Measurements from ENCODE around the gene SLC25A6.
A peak's percentile ranks its signal among the peaks of the same experiment; 100 is the strongest.
"Not testable (repeated sequence)": the region's sequence is repeated elsewhere in the genome, so short reads cannot be mapped to it uniquely, and the experiment has no call there.

Gene SLC25A6

DNA sequence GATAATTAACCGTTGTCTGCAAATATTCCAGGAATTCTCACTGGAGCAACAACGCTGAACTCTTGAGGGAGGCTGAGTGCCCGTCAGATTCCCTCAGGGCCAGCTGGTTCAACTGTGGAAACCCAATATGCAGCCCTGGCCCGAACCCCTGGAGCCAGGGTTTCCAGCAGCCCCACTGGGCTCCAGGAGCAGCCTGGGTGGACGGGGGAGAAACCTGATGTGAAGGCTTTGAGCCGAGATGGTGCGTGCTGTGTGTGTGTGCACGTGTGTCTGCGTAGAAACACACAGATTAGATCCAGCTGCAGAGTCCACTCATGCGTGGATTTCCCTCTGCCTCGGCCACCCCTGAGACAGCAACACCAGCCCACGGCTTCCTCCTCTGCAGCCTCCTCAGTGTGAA is 19.4 kb upstream of the SLC25A6 start:
- Histone ChIP-seq H3K4me1 (ENCODE audit: control insufficient read depth, insufficient read depth, low read depth, low read length) (peaks cover 9% of the 10 kb centered on the region), H3K4me2 (ENCODE audit: low read length, poor library complexity, severe bottlenecking) (peak overlapping the region; percentile 38), H2BK5ac (ENCODE audit: low read depth, low read length, poor library complexity, severe bottlenecking) (no peak overlapping the region), H2AFZ (ENCODE audit: low read depth, low read length) (no peak overlapping the region), H3K14ac (ENCODE audit: low read length in 2 of 2) (no peak overlapping the region), H2AK5ac (ENCODE audit: low read length, severe bottlenecking) (no peak overlapping the region), H4K91ac (ENCODE audit: low read length) (no peak overlapping the region), H4K8ac (ENCODE audit: low read length) (no peak overlapping the region), H3K23ac (ENCODE audit: low read length in 2 of 2) (no peak overlapping the region), H3K27ac (ENCODE audit: low read length, poor library complexity, severe bottlenecking) (peak overlapping the region; percentile 66), H3K79me1 (replicated peaks; ENCODE audit: low read length, poor library complexity, severe bottlenecking) (peaks cover 8% of the 10 kb centered on the region), H3K18ac (ENCODE audit: low read depth in 1 of 2, low read length in 2 of 2) (no peak overlapping the region), H3K27me3 (ENCODE audit: control insufficient read depth in 1 of 2, insufficient read depth in 1 of 2, low read length in 2 of 2) (no peaks in the 10 kb centered on the region), H2BK12ac (ENCODE audit: low read length in 2 of 2) (no peak overlapping the region), H2BK120ac (ENCODE audit: low read depth, low read length) (no peak overlapping the region), H3K4ac (ENCODE audit: low read depth in 1 of 2, low read length in 2 of 2) (no peak overlapping the region), H2BK15ac (ENCODE audit: low read depth, poor library complexity, severe bottlenecking) (no peak overlapping the region), H3K9ac (ENCODE audit: low read length) (no peak overlapping the region), H3K4me3 (ENCODE audit: insufficient read depth in 1 of 2, low read depth in 1 of 2, low read length in 2 of 2) (no peak overlapping the region), H3K36me3 (ENCODE audit: control insufficient read depth in 1 of 2, insufficient read depth in 2 of 2, low read depth in 1 of 2, low read length in 2 of 2) (peaks cover 53 to 54% of the 10 kb centered on the region in 2 experiments), H3K9me3 (ENCODE audit: control insufficient read depth, low read length) (no peaks in the 10 kb centered on the region)
- no peak for DNase-seq
- WGBS, result 94% methylated on average over 12 of the region's 12 CpGs

DNA sequence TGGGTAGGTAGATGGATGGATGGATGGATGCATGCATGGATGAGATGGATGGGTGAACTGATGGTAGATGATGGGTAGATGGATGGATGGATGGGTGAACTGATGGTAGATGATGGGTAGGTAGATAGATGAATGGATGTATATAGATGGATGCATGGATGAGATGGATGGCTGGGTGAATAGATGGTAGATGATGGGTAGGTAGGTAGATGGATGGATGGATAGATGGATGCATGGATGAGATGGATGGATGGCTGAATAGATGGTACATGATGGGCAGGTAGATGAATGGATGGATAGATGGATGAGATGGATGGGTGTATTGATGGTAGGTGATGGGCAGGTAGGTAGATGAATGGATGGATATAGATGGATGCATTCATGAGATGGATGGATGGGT is 15.1 kb upstream of the SLC25A6 start:
- H4K91ac ChIP-seq (ENCODE audit: low read length), result no peak overlapping the region
- no peak overlapping the region for H4K8ac ChIP-seq (ENCODE audit: low read length)
- H2BK15ac ChIP-seq (ENCODE audit: low read depth, poor library complexity, severe bottlenecking), result no peak overlapping the region
- no peak overlapping the region for H2BK120ac ChIP-seq (ENCODE audit: low read depth, low read length)
- H3K4me2 ChIP-seq (ENCODE audit: low read length, poor library complexity, severe bottlenecking), result no peak overlapping the region
- H2BK12ac ChIP-seq (ENCODE audit: low read length in 2 of 2), result no peak overlapping the region
- no peak overlapping the region for H2BK5ac ChIP-seq (ENCODE audit: low read depth, low read length, poor library complexity, severe bottlenecking)
- H3K4me1 ChIP-seq (ENCODE audit: control insufficient read depth, insufficient read depth, low read depth, low read length), result peaks cover 6% of the 10 kb centered on the region
- H3K18ac ChIP-seq (ENCODE audit: low read depth in 1 of 2, low read length in 2 of 2), result no peak overlapping the region
- H3K27me3 ChIP-seq (ENCODE audit: control insufficient read depth in 1 of 2, insufficient read depth in 1 of 2, low read length in 2 of 2), result no peaks in the 10 kb centered on the region
- no peak overlapping the region for H3K9ac ChIP-seq (ENCODE audit: low read length)
- no peak overlapping the region for H2AK5ac ChIP-seq (ENCODE audit: low read length, severe bottlenecking)
- peaks cover 39 to 61% of the 10 kb centered on the region in 2 experiments for H3K36me3 ChIP-seq (ENCODE audit: control insufficient read depth in 1 of 2, insufficient read depth in 2 of 2, low read depth in 1 of 2, low read length in 2 of 2)
- no peak overlapping the region for H2AFZ ChIP-seq (ENCODE audit: low read depth, low read length)
- H3K4me3 ChIP-seq (ENCODE audit: insufficient read depth in 1 of 2, low read depth in 1 of 2, low read length in 2 of 2), result no peak overlapping the region
- H3K9me3 ChIP-seq (ENCODE audit: control insufficient read depth, low read length), result no peaks in the 10 kb centered on the region
- peaks cover 11% of the 10 kb centered on the region for H3K79me1 ChIP-seq (replicated peaks; ENCODE audit: low read length, poor library complexity, severe bottlenecking)
- no peak for DNase-seq
- H3K23ac ChIP-seq (ENCODE audit: low read length in 2 of 2), result no peak overlapping the region
- H3K4ac ChIP-seq (ENCODE audit: low read depth in 1 of 2, low read length in 2 of 2), result no peak overlapping the region
- H3K27ac ChIP-seq (ENCODE audit: low read length, poor library complexity, severe bottlenecking), result no peak overlapping the region
- no peak overlapping the region for H3K14ac ChIP-seq (ENCODE audit: low read length in 2 of 2)

DNA sequence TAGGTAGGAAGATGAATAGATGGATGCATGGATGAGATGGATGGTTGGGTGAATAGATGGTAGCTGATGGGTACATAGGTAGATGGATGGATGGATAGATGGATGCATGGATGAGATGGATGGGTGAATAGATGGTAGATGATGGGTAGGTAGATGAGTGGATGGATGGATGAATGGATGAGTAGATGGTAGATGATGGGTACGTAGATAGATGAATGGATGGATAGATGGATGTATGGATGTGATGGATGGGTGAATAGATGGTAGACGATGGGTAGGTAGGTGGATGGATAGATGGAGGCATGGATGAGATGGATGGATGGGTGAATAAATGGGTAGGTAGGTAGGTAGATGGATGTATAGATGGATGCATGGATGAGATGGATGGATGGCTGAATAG is 13.9 kb upstream of the SLC25A6 start:
- not testable (repeated sequence) for H3K27ac ChIP-seq (ENCODE audit: low read length, poor library complexity, severe bottlenecking); H2AFZ ChIP-seq (ENCODE audit: low read depth, low read length)
- 99% methylated on average over 2 of the region's 2 CpGs for WGBS

DNA sequence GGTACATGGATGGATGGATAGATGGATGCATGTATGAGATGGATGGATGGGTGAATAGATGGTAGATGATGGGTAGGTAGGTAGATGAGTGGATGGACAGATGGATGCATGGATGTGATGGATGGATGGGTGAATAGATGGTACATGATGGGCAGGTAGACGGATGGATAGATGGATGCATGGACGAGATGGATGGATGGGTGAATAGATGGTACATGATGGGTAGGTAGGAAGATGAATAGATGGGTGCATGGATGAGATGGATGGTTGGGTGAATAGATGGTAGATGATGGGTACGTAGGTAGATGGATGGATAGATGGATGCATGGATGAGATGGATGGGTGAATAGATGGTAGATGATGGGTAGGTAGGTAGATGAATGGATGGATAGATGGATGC is 12.0 kb upstream of the SLC25A6 start:
- H3K14ac ChIP-seq (ENCODE audit: low read length in 2 of 2); H2AFZ ChIP-seq (ENCODE audit: low read depth, low read length); H3K4me3 ChIP-seq (ENCODE audit: insufficient read depth in 1 of 2, low read depth in 1 of 2, low read length in 2 of 2); H4K8ac ChIP-seq (ENCODE audit: low read length); DNase-seq; H3K4ac ChIP-seq (ENCODE audit: low read depth in 1 of 2, low read length in 2 of 2); H3K9ac ChIP-seq (ENCODE audit: low read length); H2BK15ac ChIP-seq (ENCODE audit: low read depth, poor library complexity, severe bottlenecking); H2AK5ac ChIP-seq (ENCODE audit: low read length, severe bottlenecking); H2BK120ac ChIP-seq (ENCODE audit: low read depth, low read length); H3K9me3 ChIP-seq (ENCODE audit: control insufficient read depth, low read length); H3K18ac ChIP-seq (ENCODE audit: low read depth in 1 of 2, low read length in 2 of 2); H4K91ac ChIP-seq (ENCODE audit: low read length); H3K23ac ChIP-seq (ENCODE audit: low read length in 2 of 2); H2BK12ac ChIP-seq (ENCODE audit: low read length in 2 of 2); H3K27ac ChIP-seq (ENCODE audit: low read length, poor library complexity, severe bottlenecking); H3K27me3 ChIP-seq (ENCODE audit: control insufficient read depth in 1 of 2, insufficient read depth in 1 of 2, low read length in 2 of 2); H2BK5ac ChIP-seq (ENCODE audit: low read depth, low read length, poor library complexity, severe bottlenecking); H3K4me1 ChIP-seq (ENCODE audit: control insufficient read depth, insufficient read depth, low read depth, low read length); H3K4me2 ChIP-seq (ENCODE audit: low read length, poor library complexity, severe bottlenecking): not testable (repeated sequence)
- WGBS, result 97% methylated on average over 3 of the region's 3 CpGs
- Histone ChIP-seq H3K79me1 (replicated peaks; ENCODE audit: low read length, poor library complexity, severe bottlenecking) (peaks cover 22% of the 10 kb centered on the region), H3K36me3 (ENCODE audit: control insufficient read depth in 1 of 2, insufficient read depth in 2 of 2, low read depth in 1 of 2, low read length in 2 of 2) (peaks cover 46 to 77% of the 10 kb centered on the region in 2 experiments)

More for the DNA sequence above, 13.9 kb upstream of the SLC25A6 start:
- H2BK12ac ChIP-seq (ENCODE audit: low read length in 2 of 2); H2BK5ac ChIP-seq (ENCODE audit: low read depth, low read length, poor library complexity, severe bottlenecking); H3K14ac ChIP-seq (ENCODE audit: low read length in 2 of 2); H3K4me3 ChIP-seq (ENCODE audit: insufficient read depth in 1 of 2, low read depth in 1 of 2, low read length in 2 of 2); H3K18ac ChIP-seq (ENCODE audit: low read depth in 1 of 2, low read length in 2 of 2); H2BK15ac ChIP-seq (ENCODE audit: low read depth, poor library complexity, severe bottlenecking); H3K9ac ChIP-seq (ENCODE audit: low read length); H2AK5ac ChIP-seq (ENCODE audit: low read length, severe bottlenecking); H3K27me3 ChIP-seq (ENCODE audit: control insufficient read depth in 1 of 2, insufficient read depth in 1 of 2, low read length in 2 of 2); H3K4me2 ChIP-seq (ENCODE audit: low read length, poor library complexity, severe bottlenecking); DNase-seq; H4K91ac ChIP-seq (ENCODE audit: low read length); H3K4ac ChIP-seq (ENCODE audit: low read depth in 1 of 2, low read length in 2 of 2); H3K23ac ChIP-seq (ENCODE audit: low read length in 2 of 2); H3K4me1 ChIP-seq (ENCODE audit: control insufficient read depth, insufficient read depth, low read depth, low read length); H2BK120ac ChIP-seq (ENCODE audit: low read depth, low read length); H4K8ac ChIP-seq (ENCODE audit: low read length); H3K9me3 ChIP-seq (ENCODE audit: control insufficient read depth, low read length): not testable (repeated sequence)
- peaks cover 18% of the 10 kb centered on the region for H3K79me1 ChIP-seq (replicated peaks; ENCODE audit: low read length, poor library complexity, severe bottlenecking)
- peaks cover 43 to 64% of the 10 kb centered on the region in 2 experiments for H3K36me3 ChIP-seq (ENCODE audit: control insufficient read depth in 1 of 2, insufficient read depth in 2 of 2, low read depth in 1 of 2, low read length in 2 of 2)
